ENCODE results near the gene OSBPL8. TPM values are rescaled to one million over a fixed set of nuclear protein-coding genes. Genes with fewer than 3 reads are reported as not detected.

The OSBPL8 gene
- total and polyA plus RNA-seq, 2 of the 8 experiments (the other 6 are each of a cell fraction or from before 2014, with no cell fraction given), result 10.9 to 81.1 TPM

DNA sequence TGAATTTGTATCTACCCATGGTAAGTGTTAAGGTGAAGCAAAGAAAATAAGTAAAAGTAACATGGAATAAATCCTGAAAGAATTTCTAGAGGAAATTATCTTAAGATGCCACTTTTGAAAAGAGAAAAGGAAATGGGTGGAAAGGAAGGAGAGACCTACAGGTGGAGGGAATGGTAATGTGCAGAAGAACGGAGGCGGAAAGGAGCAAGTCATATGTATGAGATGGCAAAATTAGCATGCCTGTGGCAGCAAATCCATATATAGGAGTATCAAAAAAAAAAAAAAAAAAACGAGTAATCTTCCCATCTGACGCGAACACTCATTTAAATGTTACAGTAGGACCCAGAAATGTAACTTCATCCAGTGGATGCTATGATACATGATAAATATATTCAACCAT lies 23.0 kb downstream of the OSBPL8 start:
- TF ChIP-seq SIX5 (IDR thresholded peaks at IDR 0.05; ENCODE audit: low read depth, low read length), result no peak
- no peak for TF ChIP-seq RFX5 (IDR thresholded peaks at IDR 0.05; ENCODE audit: borderline replicate concordance, low read depth, low read length)
- no peak for TF ChIP-seq POU5F1 (IDR thresholded peaks at IDR 0.05; ENCODE audit: low read depth, low read length)
- TF ChIP-seq GABPA (IDR thresholded peaks at IDR 0.05; ENCODE audit: borderline replicate concordance, insufficient read depth, low read length), result no peak
- Histone ChIP-seq H3K18ac (ENCODE audit: extremely low read depth, low read length) (no peak overlapping the region), H2BK12ac (ENCODE audit: low read depth, low read length) (no peak overlapping the region), H2BK20ac (ENCODE audit: low read length) (no peak overlapping the region), H3K79me1 (ENCODE audit: low read depth, low read length) (no peaks in the 10 kb centered on the region), H3K4ac (replicated peaks; ENCODE audit: insufficient read length, low read depth, low read length) (no peak overlapping the region), H4K8ac (ENCODE audit: extremely low read depth, insufficient read depth, low read length) (no peak overlapping the region), H3K36me3 (ENCODE audit: control insufficient read depth in 2 of 4, insufficient read depth in 4 of 4, low read length in 3 of 4) (peaks cover 0 to 3% (median 0%) of the 10 kb centered on the region in 4 experiments; a peak in 1 of 8 replicates), H3K4me3 (ENCODE audit: extremely low read depth in 1 of 4, insufficient read depth in 2 of 4, low read depth in 3 of 4, low read length in 4 of 4) (no peak overlapping the region), H3K27me3 (replicated peaks in 1 of 4; ENCODE audit: control insufficient read depth in 3 of 4, extremely low read depth in 1 of 4, insufficient read depth in 3 of 4, low read length in 3 of 4) (no peaks in the 10 kb centered on the region), H4K91ac (replicated peaks; ENCODE audit: insufficient read length, low read length) (no peak overlapping the region), H3K23ac (ENCODE audit: insufficient read length) (no peak overlapping the region), H2BK5ac (ENCODE audit: low read depth, low read length) (no peak overlapping the region), H2AFZ (ENCODE audit: low read length) (no peak overlapping the region), H2BK120ac (replicated peaks; ENCODE audit: low read depth, low read length) (no peak overlapping the region), H3K9me3 (ENCODE audit: insufficient read depth in 2 of 2, low read depth in 1 of 2, low read length in 1 of 2) (no peaks in the 10 kb centered on the region), H3K4me2 (ENCODE audit: insufficient read depth in 1 of 2, low read depth in 2 of 2, low read length in 2 of 2) (no peak overlapping the region), H3K4me1 (replicated peaks in 1 of 4; ENCODE audit: control insufficient read depth in 3 of 4, insufficient read depth in 4 of 4, low read length in 3 of 4) (peaks cover 0 to 3% (median 0%) of the 10 kb centered on the region in 4 experiments; a peak in 2 of 7 replicates), H4K5ac (ENCODE audit: insufficient read length, low read depth, low read length) (no peak overlapping the region), H3K79me2 (ENCODE audit: control insufficient read depth in 1 of 2, insufficient read depth in 2 of 2, low read length in 2 of 2) (peaks cover 0 to 83% of the 10 kb centered on the region in 2 experiments; a peak in 3 of 4 replicates), H3K27ac (ENCODE audit: low read depth, low read length) (no peak overlapping the region), H2AK5ac (ENCODE audit: low read depth, low read length) (no peak overlapping the region), H3K23me2 (ENCODE audit: low read depth, low read length) (no peaks in the 10 kb centered on the region), H3K9ac (replicated peaks in 1 of 4; ENCODE audit: extremely low read depth in 1 of 4, low read depth in 3 of 4, low read length in 3 of 4) (no peak overlapping the region), H3K56ac (replicated peaks; ENCODE audit: insufficient read length, low read depth, low read length) (no peak overlapping the region), H2BK15ac (ENCODE audit: low read length) (no peak overlapping the region), H4K20me1 (replicated peaks in 1 of 2; ENCODE audit: control insufficient read depth in 1 of 2, insufficient read depth in 2 of 2, low read length in 2 of 2) (no peaks in the 10 kb centered on the region), H3K14ac (ENCODE audit: insufficient read length) (no peak overlapping the region)
- 90% methylated on average over 5 of the region's 5 CpGs; no CpG with 5 or more reads in 1 of the 2 experiments for WGBS, 2 experiments (ENCODE audit: extremely low coverage in 1 of 2, insufficient coverage in 1 of 2, insufficient read length in 1 of 2, insufficient replicate concordance in 2 of 2, low coverage in 1 of 2, low lambda C conversion rate in 2 of 2, missing lambda C conversion rate in 1 of 2)
- ChIA-PET POLR2A (ENCODE audit: partially characterized antibody) (interaction anchor here (0.9 kb wide), 1 partner anchor 22 kb away, joined by 4 read pairs; no protein-coding TSS in a partner anchor), CTCF (ENCODE audit: partially characterized antibody) (interaction anchor here (0.6 kb wide), 1 partner anchor 71 kb away, joined by 4 read pairs; no protein-coding TSS in a partner anchor)
- FAIRE-seq (no peak), DNase-seq (ENCODE audit: low read depth in 1 of 2, low spot score in 2 of 2) (no peak)

Data from H1 (cell line).